ENCODE results near the gene OS9.

OS9 gene

DNA sequence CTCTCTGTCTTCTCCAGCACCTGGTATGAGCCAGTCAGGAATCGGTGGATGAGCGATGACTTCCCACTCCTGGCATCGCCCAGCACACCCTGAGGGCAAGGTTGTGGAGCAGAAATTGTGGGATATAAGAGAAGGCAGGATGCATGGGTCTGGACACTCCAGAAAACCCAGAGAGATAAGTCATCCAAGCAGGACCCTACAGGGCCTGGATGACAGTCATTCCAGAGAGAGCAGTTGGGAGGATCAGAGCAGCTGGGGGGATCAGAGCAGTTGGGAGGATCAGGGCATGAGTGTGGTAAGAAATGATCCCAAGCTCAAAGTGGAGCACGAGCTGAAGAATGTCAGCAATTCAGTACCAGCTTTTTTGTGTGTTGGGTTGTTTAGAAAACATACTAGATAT is 40.7 kb downstream of the OS9 start:
- Histone ChIP-seq H3K4me1 (ENCODE audit: control insufficient read depth in 5 of 5, insufficient read depth in 5 of 5, low read length in 5 of 5) (peaks cover 1 to 36% (median 21%) of the 10 kb centered on the region in 5 donors), H3K36me3 (ENCODE audit: control insufficient read depth in 5 of 5, insufficient read depth in 5 of 5, low read length in 5 of 5) (peaks cover 0 to 14% (median 3%) of the 10 kb centered on the region in 5 donors), H3K4me3 (ENCODE audit: low read depth in 1 of 5, low read length in 5 of 5) (no peak overlapping the region), H3K27ac (ENCODE audit: low read depth, low read length) (no peak overlapping the region), H3K9me3 (ENCODE audit: control insufficient read depth in 5 of 5, low read length in 5 of 5) (no peaks in the 10 kb centered on the region), H3K27me3 (ENCODE audit: control insufficient read depth in 5 of 5, insufficient read depth in 4 of 5, low read length in 5 of 5) (peaks cover 18 to 66% (median 44%) of the 10 kb centered on the region in 5 donors), H3K9ac (ENCODE audit: low read length in 5 of 5) (no peak overlapping the region)

DNA sequence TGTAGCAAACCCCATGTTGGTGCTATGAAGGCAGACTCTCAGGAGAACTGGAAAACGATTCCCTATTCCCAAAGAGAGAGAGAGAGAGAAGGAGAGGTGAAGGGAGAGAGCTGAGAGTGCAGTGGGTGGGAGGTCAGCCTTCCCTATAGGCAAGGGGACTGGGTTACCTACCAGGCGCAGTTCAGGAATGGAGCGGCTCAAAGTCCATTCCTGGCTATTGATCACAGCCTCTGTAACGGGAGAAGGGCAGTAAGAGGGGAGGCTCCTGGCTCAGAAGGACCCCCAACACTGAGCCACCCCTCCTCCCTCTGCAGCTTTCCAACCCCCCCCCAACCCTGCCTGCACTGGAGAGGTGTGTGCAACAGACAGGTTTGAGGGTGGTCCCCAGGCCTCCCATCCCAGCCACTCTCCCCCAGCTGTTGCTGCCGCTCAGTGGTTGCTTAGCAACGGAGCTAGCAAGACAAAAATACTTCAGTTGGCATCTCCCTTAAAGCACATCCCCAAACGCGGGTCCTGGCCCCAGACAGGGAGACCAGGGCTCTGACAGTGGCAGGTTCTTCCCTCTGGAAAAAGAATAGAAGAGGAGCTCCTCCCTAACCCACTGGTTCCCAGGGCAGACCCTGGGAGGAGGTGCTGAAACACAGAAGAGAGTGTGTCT is 41.4 kb downstream of the OS9 start:
- no peak overlapping the region for H3K27ac ChIP-seq (ENCODE audit: low read depth, low read length)
- peaks cover 1 to 39% (median 21%) of the 10 kb centered on the region in 5 donors for H3K4me1 ChIP-seq (ENCODE audit: control insufficient read depth in 5 of 5, insufficient read depth in 5 of 5, low read length in 5 of 5)
- peaks cover 0 to 14% (median 3%) of the 10 kb centered on the region in 5 donors for H3K36me3 ChIP-seq (ENCODE audit: control insufficient read depth in 5 of 5, insufficient read depth in 5 of 5, low read length in 5 of 5)
- H3K27me3 ChIP-seq (ENCODE audit: control insufficient read depth in 5 of 5, insufficient read depth in 4 of 5, low read length in 5 of 5) = peaks cover 18 to 68% (median 48%) of the 10 kb centered on the region in 5 donors
- H3K9ac ChIP-seq (ENCODE audit: low read length in 5 of 5) = no peak overlapping the region
- no peaks in the 10 kb centered on the region for H3K9me3 ChIP-seq (ENCODE audit: control insufficient read depth in 5 of 5, low read length in 5 of 5)
- H3K4me3 ChIP-seq (ENCODE audit: low read depth in 1 of 5, low read length in 5 of 5) = no peak overlapping the region

DNA sequence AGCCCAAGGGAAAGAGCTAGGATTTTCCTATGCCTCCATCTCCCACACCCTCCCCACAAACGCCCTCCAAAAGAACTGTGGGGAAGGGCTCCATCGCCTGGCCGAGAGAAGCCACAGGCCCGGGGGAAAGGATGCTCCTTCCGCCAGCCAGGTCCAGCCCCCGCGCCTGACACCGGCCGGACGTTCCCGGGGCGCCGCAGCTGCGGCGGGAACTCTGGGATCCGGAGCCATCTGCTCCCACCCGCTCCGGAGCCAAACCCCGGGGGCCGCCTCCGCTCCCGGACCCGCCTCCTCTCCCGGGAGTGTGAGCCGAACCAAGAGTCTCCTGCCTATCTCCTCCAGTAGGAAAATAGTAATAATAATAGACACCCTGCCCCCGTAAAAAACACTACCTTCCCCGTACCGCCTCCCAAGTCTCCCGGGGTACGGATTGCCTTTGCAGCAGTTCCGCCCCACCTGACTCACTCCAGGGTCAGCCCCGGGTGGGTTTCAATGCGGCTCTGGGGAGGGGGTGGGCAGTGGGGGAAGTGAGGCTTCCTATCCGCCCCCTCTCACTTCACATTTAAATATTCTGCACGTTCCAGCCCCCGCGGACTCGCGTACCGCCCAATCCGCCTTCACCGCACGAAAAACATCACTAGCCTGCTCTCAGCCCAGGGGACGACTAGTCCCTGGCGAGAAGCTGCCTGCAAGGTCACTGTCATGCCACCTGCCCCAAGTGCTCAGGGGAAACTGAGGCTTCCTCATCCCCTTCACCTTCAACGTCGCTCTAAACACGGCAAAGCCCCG is 42.2 kb downstream of the OS9 start:
- Histone ChIP-seq H3K4me3 (ENCODE audit: low read depth in 1 of 5, low read length in 5 of 5) (peak overlapping the region in 3 of 5 donors; percentile 5 to 29 (median 11)), H3K9ac (ENCODE audit: low read length in 5 of 5) (no peak overlapping the region), H3K27me3 (ENCODE audit: control insufficient read depth in 5 of 5, insufficient read depth in 4 of 5, low read length in 5 of 5) (peaks cover 18 to 65% (median 54%) of the 10 kb centered on the region in 5 donors), H3K9me3 (ENCODE audit: control insufficient read depth in 5 of 5, low read length in 5 of 5) (no peaks in the 10 kb centered on the region), H3K36me3 (ENCODE audit: control insufficient read depth in 5 of 5, insufficient read depth in 5 of 5, low read length in 5 of 5) (peaks cover 0 to 14% (median 3%) of the 10 kb centered on the region in 5 donors), H3K4me1 (ENCODE audit: control insufficient read depth in 5 of 5, insufficient read depth in 5 of 5, low read length in 5 of 5) (peaks cover 3 to 46% (median 27%) of the 10 kb centered on the region in 5 donors), H3K27ac (ENCODE audit: low read depth, low read length) (no peak overlapping the region)

DNA sequence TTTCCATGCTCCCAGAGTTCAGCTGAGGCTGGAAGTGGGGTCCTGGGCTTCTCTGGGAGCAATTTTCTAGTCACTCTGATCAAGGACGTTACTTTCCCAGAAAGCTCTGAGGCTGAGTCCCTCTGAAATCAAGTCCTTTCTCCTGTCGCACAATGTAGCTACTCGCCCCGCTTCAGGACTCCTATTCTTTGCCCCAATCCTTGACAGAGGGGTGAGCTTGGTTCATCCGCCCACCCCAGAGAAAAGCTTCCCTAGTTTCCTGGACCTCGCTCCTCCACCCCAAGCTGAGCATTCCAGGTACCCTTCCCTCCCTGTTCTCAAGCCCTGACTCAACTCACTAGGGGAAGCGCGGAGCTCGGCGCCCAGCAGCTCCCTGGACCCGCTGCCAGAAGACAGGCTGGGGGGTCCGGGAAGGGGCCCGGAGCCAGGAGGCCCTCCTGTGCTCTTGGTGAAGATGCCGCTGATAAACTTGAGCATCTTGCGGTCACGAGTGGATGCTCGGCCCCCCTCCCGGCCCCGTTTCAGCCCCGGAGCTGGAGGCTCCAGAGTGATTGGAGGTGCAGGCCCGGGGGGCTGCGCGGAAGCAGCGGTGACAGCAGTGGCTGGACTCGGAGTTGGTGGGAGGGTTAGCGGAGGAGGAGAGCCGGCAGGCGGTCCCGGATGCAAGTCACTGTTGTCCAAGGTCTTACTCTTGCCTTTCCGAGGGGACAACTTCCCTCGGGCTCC is 43.0 kb downstream of the OS9 start:
- H3K4me1 ChIP-seq (ENCODE audit: control insufficient read depth in 5 of 5, insufficient read depth in 5 of 5, low read length in 5 of 5) = peaks cover 3 to 50% (median 29%) of the 10 kb centered on the region in 5 donors
- peak overlapping the region in 3 of 5 donors; percentile 5 to 29 (median 11) for H3K4me3 ChIP-seq (ENCODE audit: low read depth in 1 of 5, low read length in 5 of 5)
- H3K9ac ChIP-seq (ENCODE audit: low read length in 5 of 5) = no peak overlapping the region
- peaks cover 0 to 10% (median 0%) of the 10 kb centered on the region in 5 donors for H3K36me3 ChIP-seq (ENCODE audit: control insufficient read depth in 5 of 5, insufficient read depth in 5 of 5, low read length in 5 of 5)
- peaks cover 18 to 62% (median 53%) of the 10 kb centered on the region in 5 donors for H3K27me3 ChIP-seq (ENCODE audit: control insufficient read depth in 5 of 5, insufficient read depth in 4 of 5, low read length in 5 of 5)
- no peak overlapping the region for H3K27ac ChIP-seq (ENCODE audit: low read depth, low read length)
- no peaks in the 10 kb centered on the region for H3K9me3 ChIP-seq (ENCODE audit: control insufficient read depth in 5 of 5, low read length in 5 of 5)

DNA sequence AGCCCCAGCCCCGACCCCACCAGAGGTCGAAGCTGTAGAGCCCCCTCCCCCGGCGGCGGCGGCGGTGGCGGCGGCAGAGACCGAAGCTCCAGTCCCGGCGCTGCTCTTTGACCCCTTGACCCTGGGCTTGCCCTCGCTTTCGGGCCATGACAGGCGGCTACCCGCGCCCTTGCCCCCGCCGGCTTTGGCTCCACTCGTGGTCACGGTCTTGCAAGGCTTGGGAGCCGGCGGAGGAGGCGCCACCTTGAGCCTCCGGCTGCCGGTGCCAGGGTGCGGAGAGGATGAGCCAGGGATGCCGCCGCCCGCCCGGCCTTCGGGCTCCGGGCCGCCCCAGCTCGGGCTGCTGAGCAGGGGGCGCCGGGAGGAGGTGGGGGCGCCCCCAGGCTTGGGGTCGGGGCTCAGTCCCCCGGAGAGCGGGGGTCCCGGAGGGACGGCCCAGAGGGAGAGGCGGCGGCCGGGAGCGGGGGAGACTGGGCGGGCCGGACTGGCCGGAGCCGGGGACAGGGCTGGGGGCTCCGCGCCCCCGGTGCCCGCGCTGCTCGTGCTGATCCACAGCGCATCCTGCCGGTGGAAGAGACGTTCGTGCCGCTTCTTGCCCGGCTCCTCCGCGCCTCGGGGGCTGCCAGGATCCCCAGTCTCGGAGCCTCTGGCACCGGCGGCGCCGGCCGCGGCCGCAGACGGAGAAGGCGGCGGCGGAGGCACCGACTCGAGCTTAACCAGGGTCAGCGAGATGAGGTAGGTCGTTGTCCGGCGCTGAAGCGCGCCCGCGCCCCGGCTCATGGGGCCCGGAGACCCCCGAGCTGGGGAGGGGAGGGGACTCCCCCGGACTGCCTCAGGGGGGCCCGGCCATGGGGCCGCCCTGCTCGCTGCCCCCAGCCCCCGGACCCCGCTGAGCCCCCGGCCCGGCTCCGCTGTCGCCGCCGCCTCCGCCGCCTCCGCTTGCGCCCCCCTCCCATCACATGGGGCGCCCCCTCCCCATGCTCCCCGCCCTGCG is 43.8 kb downstream of the OS9 start:
- peaks cover 18 to 62% (median 53%) of the 10 kb centered on the region in 5 donors for H3K27me3 ChIP-seq (ENCODE audit: control insufficient read depth in 5 of 5, insufficient read depth in 4 of 5, low read length in 5 of 5)
- peak overlapping the region in 3 of 5 donors; percentile 20 to 47 (median 22) for H3K4me3 ChIP-seq (ENCODE audit: low read depth in 1 of 5, low read length in 5 of 5)
- H3K4me1 ChIP-seq (ENCODE audit: control insufficient read depth in 5 of 5, insufficient read depth in 5 of 5, low read length in 5 of 5) = peaks cover 3 to 53% (median 31%) of the 10 kb centered on the region in 5 donors
- no peak overlapping the region for H3K27ac ChIP-seq (ENCODE audit: low read depth, low read length)
- no peak overlapping the region for H3K9ac ChIP-seq (ENCODE audit: low read length in 5 of 5)
- H3K36me3 ChIP-seq (ENCODE audit: control insufficient read depth in 5 of 5, insufficient read depth in 5 of 5, low read length in 5 of 5) = peaks cover 0 to 8% (median 0%) of the 10 kb centered on the region in 5 donors
- H3K9me3 ChIP-seq (ENCODE audit: control insufficient read depth in 5 of 5, low read length in 5 of 5) = no peaks in the 10 kb centered on the region

DNA sequence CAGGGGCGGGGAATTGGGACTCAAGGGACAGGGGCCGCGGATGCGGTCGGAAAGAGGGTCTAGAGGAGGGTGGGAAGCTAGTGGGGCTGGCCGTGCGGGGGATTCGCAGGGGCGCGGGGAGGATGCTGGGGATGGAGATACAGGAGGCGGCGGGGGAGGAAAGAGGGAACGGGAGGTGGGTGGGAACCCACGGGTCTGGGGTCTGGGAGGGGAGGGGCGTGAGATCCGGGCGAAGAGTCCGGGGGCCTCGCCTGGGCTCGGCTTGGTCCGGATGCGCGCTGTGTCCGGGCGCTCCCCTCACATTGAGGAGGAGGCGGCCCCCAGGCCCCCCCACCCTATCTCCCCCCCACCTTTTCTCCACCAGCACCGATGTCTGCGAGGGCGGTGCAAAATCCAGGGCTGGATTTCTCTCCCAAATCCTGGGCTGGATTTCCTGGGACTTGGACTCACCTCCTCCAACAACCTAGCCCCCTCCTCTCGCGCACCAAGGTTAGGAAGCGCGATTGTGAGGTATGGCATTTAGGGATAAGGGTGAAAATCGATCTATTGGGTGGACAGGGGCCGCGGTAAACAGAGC is 44.8 kb downstream of the OS9 start, which contains the start of gene AGAP2:
Gene AGAP2, minus strand, starts transcription at position 82 of the 577 bp plus-strand sequence. CDS start 496 bp downstream, outside the sequence.
- Histone ChIP-seq H3K4me1 (ENCODE audit: control insufficient read depth in 5 of 5, insufficient read depth in 5 of 5, low read length in 5 of 5) (peaks cover 3 to 53% (median 31%) of the 10 kb centered on the region in 5 donors), H3K9me3 (ENCODE audit: control insufficient read depth in 5 of 5, low read length in 5 of 5) (no peaks in the 10 kb centered on the region), H3K27me3 (ENCODE audit: control insufficient read depth in 5 of 5, insufficient read depth in 4 of 5, low read length in 5 of 5) (peaks cover 18 to 55% (median 48%) of the 10 kb centered on the region in 5 donors), H3K4me3 (ENCODE audit: low read depth in 1 of 5, low read length in 5 of 5) (peak within 1 kb of the TSS in 3 of 5 donors; percentile 20 to 47 (median 22)), H3K9ac (ENCODE audit: low read length in 5 of 5) (no peak within 1 kb of the TSS), H3K27ac (ENCODE audit: low read depth, low read length) (no peak within 1 kb of the TSS), H3K36me3 (ENCODE audit: control insufficient read depth in 5 of 5, insufficient read depth in 5 of 5, low read length in 5 of 5) (no peaks in the 10 kb centered on the region)

DNA sequence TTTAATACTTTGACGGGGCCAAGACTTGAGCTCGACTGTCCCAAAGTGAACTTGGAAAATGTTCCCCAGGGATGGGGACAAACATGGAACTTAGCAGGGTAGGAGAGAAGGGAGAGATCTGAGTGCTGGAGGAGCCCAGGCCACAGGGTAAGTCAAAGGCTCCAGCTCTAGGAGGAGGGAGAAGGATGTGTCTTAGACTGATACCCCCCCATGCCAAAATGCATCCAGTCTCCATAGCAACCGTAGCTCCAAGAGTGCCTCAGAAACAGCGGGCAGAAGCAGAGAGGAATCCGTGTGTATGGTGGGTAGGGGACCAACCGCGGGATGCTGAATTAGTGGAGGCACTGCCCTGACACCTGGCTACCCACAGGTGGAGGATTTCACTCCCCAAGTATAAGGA is 45.5 kb downstream of the OS9 start:
- H3K4me1 ChIP-seq (ENCODE audit: control insufficient read depth in 5 of 5, insufficient read depth in 5 of 5, low read length in 5 of 5) = peaks cover 3 to 53% (median 36%) of the 10 kb centered on the region in 5 donors
- no peak overlapping the region for H3K4me3 ChIP-seq (ENCODE audit: low read depth in 1 of 5, low read length in 5 of 5)

DNA sequence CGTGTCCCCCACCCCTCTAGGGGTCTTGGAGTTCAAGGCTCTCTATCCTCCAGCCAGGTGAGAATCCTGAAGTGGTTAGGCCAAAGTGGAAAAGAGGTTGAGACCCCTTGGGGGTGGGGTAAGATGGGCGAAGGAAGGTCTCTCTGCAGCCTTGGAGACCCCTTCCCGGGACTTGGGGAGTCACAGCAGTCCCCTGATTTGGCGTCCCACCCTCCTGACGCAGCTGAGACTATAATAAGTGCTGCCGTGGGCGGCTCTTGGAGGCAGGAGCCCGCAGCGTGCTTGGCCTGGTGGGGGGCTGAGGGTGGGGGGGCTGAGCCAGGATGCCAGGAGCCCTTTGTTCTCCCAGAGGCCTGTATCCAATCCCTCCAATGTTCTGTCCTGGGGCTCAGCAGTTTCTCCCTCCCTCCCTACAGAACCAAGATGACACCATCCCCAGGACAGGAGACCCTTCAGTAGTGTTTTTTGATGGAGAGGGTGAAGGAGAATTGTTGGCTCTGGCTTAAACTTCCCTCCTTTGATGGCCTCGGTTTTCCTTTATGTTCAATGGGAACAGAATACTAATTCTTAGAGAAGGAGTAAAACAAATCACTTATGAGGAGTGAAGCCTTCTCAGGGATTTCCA is 46.1 kb downstream of the OS9 start:
- Histone ChIP-seq H3K36me3 (ENCODE audit: control insufficient read depth in 5 of 5, insufficient read depth in 5 of 5, low read length in 5 of 5) (no peaks in the 10 kb centered on the region), H3K9ac (ENCODE audit: low read length in 5 of 5) (no peak overlapping the region), H3K27ac (ENCODE audit: low read depth, low read length) (no peak overlapping the region), H3K27me3 (ENCODE audit: control insufficient read depth in 5 of 5, insufficient read depth in 4 of 5, low read length in 5 of 5) (peaks cover 17 to 49% (median 36%) of the 10 kb centered on the region in 5 donors), H3K4me1 (ENCODE audit: control insufficient read depth in 5 of 5, insufficient read depth in 5 of 5, low read length in 5 of 5) (peaks cover 3 to 53% (median 35%) of the 10 kb centered on the region in 5 donors), H3K4me3 (ENCODE audit: low read depth in 1 of 5, low read length in 5 of 5) (no peak overlapping the region), H3K9me3 (ENCODE audit: control insufficient read depth in 5 of 5, low read length in 5 of 5) (no peaks in the 10 kb centered on the region)

More for the DNA sequence above, 45.5 kb downstream of the OS9 start:
- no peak overlapping the region for H3K27ac ChIP-seq (ENCODE audit: low read depth, low read length)
- H3K9ac ChIP-seq (ENCODE audit: low read length in 5 of 5) = no peak overlapping the region
- H3K27me3 ChIP-seq (ENCODE audit: control insufficient read depth in 5 of 5, insufficient read depth in 4 of 5, low read length in 5 of 5) = peaks cover 18 to 50% (median 41%) of the 10 kb centered on the region in 5 donors
- no peaks in the 10 kb centered on the region for H3K36me3 ChIP-seq (ENCODE audit: control insufficient read depth in 5 of 5, insufficient read depth in 5 of 5, low read length in 5 of 5)
- no peaks in the 10 kb centered on the region for H3K9me3 ChIP-seq (ENCODE audit: control insufficient read depth in 5 of 5, low read length in 5 of 5)
